Thoracic aorta (tissue), 2 donors: Measurements from ENCODE around the gene GSTA2. TPM values are rescaled to one million over a fixed set of nuclear protein-coding genes. Genes with fewer than 3 reads are reported as not detected.
"Not testable (repeated sequence)": the region's sequence is repeated elsewhere in the genome, so short reads cannot be mapped to it uniquely, and the experiment has no call there.

Experiments
- ATAC-seq: fragments of 150-250 bp; one replicate; pipeline ENCODE4 v1.8.0; 2017; ENCODE audit warnings: low read depth; ENCODE audit not compliant: insufficient number of reproducible peaks, low FRiP score
- DNase-seq: peaks from one replicate; pipeline ENCODE4 v3.0.0-alpha.2; 2020; ENCODE audit warnings: low spot score
- H3K27ac ChIP-seq, 2 donors: fragments of 200-600 bp; sonication (generic); 1 replicate in 1 of 2; 2 replicates in 1 of 2; pipeline ENCODE4 v1.5.1; 2016; ENCODE audit warnings: mild to moderate bottlenecking in 2 of 2, moderate library complexity in 2 of 2
- H3K27me3 ChIP-seq: fragments of 200-600 bp; sonication (generic); replicated peaks from 2 replicates; pipeline ENCODE4 v1.6.0; 2016; ENCODE audit warnings: mild to moderate bottlenecking; ENCODE audit not compliant: insufficient read depth
- H3K36me3 ChIP-seq: fragments of 200-600 bp; sonication (generic); one replicate; pipeline ENCODE4 v1.5.1; 2016
- H3K4me1 ChIP-seq, 2 donors: fragments of 200-600 bp; sonication (generic); 1 replicate in 1 of 2; 2 replicates in 1 of 2; pipeline versions ENCODE4 v1.5.1 to v1.6.0; 2016; ENCODE audit warnings: low read depth in 2 of 2, mild to moderate bottlenecking in 1 of 2; ENCODE audit not compliant: control insufficient read depth in 1 of 2
- H3K4me3 ChIP-seq: fragments of 200-600 bp; sonication (generic); 2 replicates; pipeline ENCODE4 v1.5.1; 2016; ENCODE audit warnings: mild to moderate bottlenecking
- H3K9me3 ChIP-seq: fragments of 200-600 bp; sonication (generic); 2 replicates; pipeline ENCODE4 v1.5.1; 2016
- total RNA-seq, 2 donors: library from RNA; depleted of rRNA; stranded (reverse); fragments of >200 nt; gene quantifications; one replicate each; pipeline versions ENCODE4 v1.1.0 to v1.2.3, GENCODE V29; 2016
- TF ChIP-seq, protein P1 (sequence below): fragments of 200-600 bp; sonication (generic); IDR thresholded peaks from one replicate; pipeline ENCODE4 v1.5.1; 2019; ENCODE audit warnings: antibody characterized with exemption

Gene GSTA2
- total RNA-seq, 2 donors from 2014 or later, result not detected

DNA sequence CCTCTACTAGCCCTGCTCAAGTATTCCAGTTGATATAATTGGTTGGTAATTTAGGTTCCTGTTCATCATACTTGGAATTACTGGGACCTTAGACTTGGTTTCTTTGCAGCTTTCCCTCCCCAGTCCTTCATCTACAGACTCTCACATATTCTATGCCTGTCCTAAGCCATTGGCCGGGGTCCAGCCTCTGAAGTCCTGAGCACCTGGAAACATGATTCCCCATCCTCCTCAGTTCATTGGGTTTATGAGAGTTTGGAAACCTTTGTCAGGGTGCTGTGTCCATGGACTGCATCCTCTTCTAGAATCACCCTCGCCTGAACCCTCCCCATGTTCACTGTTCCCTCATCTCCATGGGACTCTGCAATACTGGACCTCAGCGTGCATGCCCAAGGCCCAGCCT, 8.8 kb downstream of the GSTA2 start:
- no peak overlapping the region for H3K4me3 ChIP-seq
- DNase-seq (no peak), ATAC-seq (no peak)
- no peaks in the 10 kb centered on the region for H3K4me1 ChIP-seq
- H3K36me3 ChIP-seq, result no peaks in the 10 kb centered on the region
- TF ChIP-seq, protein P1, sequence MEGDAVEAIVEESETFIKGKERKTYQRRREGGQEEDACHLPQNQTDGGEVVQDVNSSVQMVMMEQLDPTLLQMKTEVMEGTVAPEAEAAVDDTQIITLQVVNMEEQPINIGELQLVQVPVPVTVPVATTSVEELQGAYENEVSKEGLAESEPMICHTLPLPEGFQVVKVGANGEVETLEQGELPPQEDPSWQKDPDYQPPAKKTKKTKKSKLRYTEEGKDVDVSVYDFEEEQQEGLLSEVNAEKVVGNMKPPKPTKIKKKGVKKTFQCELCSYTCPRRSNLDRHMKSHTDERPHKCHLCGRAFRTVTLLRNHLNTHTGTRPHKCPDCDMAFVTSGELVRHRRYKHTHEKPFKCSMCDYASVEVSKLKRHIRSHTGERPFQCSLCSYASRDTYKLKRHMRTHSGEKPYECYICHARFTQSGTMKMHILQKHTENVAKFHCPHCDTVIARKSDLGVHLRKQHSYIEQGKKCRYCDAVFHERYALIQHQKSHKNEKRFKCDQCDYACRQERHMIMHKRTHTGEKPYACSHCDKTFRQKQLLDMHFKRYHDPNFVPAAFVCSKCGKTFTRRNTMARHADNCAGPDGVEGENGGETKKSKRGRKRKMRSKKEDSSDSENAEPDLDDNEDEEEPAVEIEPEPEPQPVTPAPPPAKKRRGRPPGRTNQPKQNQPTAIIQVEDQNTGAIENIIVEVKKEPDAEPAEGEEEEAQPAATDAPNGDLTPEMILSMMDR, result no peak
- H3K9me3 ChIP-seq, result no peaks in the 10 kb centered on the region
- no peaks in the 10 kb centered on the region for H3K27me3 ChIP-seq
- H3K27ac ChIP-seq, result no peak overlapping the region

DNA sequence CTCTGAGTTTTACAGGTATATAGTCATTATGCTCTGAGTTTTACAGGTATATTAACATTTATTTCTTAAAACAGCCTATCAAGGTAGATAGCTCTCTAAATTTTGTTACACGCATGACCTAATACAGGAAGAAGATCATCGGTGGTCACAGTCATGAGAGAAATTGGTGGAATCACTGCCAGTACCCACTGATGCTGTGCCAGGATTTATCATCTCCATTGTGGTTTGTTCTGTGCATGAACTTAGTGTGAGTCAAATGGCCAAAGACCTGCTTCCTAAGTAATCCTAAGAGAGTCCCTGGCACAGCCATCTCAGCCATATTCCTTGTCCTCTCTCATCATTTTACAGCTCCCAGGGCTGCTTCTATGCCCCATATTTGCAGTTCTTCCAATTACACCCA, 10.1 kb downstream of the GSTA2 start:
- ATAC-seq, H3K36me3 ChIP-seq, H3K4me3 ChIP-seq: not testable (repeated sequence)

DNA sequence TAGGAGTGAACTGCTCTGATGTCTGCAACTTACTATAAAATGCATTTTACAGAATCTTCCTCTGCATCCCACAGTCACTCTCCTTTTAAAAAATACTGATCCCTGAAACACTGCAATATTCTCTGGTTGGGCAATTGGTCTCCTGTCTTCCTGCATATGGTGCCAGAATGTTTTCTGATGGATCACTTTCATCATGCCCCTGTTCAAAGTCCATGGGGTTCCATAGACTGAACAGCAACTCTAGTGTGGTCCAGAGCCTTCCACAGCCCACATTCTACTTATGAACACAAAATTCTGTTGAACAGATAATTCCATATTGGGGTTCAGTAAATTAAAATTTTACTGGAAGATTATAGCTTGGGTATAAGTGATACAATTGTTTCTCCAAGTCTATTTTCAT, 11.0 kb downstream of the GSTA2 start:
- TF ChIP-seq, protein P1, result no peak
- H3K36me3 ChIP-seq, result no peaks in the 10 kb centered on the region
- no peak for DNase-seq
- no peaks in the 10 kb centered on the region for H3K9me3 ChIP-seq
- no peak for ATAC-seq
- H3K4me1 ChIP-seq, result peaks cover 6 to 11% of the 10 kb centered on the region in 2 donors
- no peak overlapping the region for H3K27ac ChIP-seq
- no peak overlapping the region for H3K4me3 ChIP-seq
- no peaks in the 10 kb centered on the region for H3K27me3 ChIP-seq

More for the DNA sequence above, 10.1 kb downstream of the GSTA2 start:
- H3K27ac ChIP-seq, H3K9me3 ChIP-seq, H3K4me1 ChIP-seq, DNase-seq, H3K27me3 ChIP-seq: not testable (repeated sequence)

DNA sequence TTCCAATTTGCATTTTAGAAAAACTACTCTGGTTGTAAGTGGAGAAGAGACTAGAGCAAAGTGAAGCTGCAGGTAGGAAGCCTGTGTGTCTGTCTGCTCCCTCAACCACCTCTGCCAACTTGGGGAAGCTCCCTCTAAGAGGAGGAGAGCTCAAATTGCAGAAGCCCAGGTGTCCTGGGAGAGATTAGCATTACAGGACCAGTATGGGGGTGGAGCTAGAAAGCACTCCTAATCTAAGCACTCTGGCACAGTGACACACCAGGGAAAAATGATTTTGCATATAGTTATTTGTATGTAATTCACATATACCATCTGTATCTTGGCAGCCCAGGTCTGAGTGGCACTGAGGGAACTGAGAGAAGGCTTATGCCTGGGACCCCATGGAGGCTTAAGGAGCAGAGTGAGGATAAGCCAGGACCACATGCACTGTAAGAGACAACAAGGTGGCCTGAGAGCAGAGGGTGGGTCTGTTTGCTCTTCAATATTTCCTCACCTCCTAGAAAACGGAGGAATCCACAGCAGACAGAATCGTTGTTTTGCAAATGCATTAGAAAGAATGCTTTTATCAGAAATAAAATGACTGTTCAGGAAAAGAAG, 13.6 kb downstream of the GSTA2 start:
- Histone ChIP-seq H3K36me3 (no peaks in the 10 kb centered on the region), H3K9me3 (no peaks in the 10 kb centered on the region), H3K27me3 (no peaks in the 10 kb centered on the region), H3K27ac (no peak overlapping the region), H3K4me1 (peaks cover 13 to 22% of the 10 kb centered on the region in 2 donors), H3K4me3 (no peak overlapping the region)
- no peak for DNase-seq
- TF ChIP-seq, protein P1, result no peak
- no peak for ATAC-seq

DNA sequence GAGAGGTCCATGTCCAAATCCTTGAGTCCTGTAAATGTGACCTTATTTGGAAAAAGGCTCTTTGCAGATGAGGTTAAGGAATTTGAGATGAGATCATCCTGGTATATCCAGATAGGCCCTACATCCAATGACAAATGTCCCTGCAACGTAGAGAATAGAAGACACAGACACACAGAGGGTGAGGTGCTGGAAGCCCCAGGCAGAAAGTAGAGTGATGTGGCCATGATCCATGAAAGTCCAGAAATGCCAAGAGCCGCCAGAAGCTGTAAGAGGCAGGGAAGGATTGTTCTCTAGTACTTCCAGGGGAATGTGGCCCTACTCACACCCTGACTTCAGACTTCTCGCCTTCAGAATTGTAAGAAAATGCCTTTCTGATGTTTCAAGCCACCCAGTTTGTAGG, 16.0 kb downstream of the GSTA2 start:
- Histone ChIP-seq H3K27ac (peak overlapping the region; percentile 59 to 66), H3K4me1 (peaks cover 13 to 22% of the 10 kb centered on the region in 2 donors)
- H3K27me3 ChIP-seq, H3K36me3 ChIP-seq, H3K9me3 ChIP-seq, H3K4me3 ChIP-seq, DNase-seq: not testable (repeated sequence)
- ATAC-seq, result peak; percentile 64

DNA sequence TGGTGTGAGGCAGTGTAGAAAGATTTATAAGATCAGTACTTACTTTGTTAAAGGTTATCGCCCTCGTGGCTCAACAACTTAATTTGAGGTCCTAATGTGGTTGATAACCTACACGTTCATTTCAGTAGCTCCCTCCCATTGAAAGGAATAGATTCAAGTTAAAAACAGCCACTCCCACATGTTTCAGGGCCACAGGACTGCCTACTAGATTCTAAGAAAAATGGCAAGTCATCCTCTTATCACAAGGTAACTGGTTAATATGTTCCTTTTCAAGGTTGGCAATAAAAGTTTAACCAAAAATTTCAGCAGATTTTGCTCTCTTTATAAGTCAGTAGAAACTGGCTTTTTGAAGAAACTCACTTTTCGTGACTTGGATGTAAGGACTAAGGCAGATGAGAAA, 17.1 kb downstream of the GSTA2 start:
- peaks cover 13 to 22% of the 10 kb centered on the region in 2 donors for H3K4me1 ChIP-seq
- no peaks in the 10 kb centered on the region for H3K9me3 ChIP-seq
- H3K27me3 ChIP-seq, result no peaks in the 10 kb centered on the region
- peak overlapping the region in 1 of 2 donors; percentile 66 for H3K27ac ChIP-seq
- TF ChIP-seq, protein P1, result no peak
- H3K36me3 ChIP-seq, result no peaks in the 10 kb centered on the region
- H3K4me3 ChIP-seq, result no peak overlapping the region
- DNase-seq (no peak), ATAC-seq (no peak)
